Prostate gland (tissue), 2 donors: Measurements from ENCODE around the gene RNF25.
A peak's percentile ranks its signal among the peaks of the same experiment; 100 is the strongest.

Experiments used
- POLR2A ChIP-seq: fragments of 450-650 bp; IDR thresholded peaks from one replicate; pipeline ENCODE4 v1.6.1; 2016; ENCODE audit warnings: antibody characterized with exemption, mild to moderate bottlenecking
- POLR2AphosphoS5 ChIP-seq: sonication (generic); formaldehyde crosslinking; IDR thresholded peaks from one replicate; pipeline ENCODE4 v1.6.1; 2017; ENCODE audit warnings: antibody characterized with exemption
- TF ChIP-seq, protein P1 (sequence below), 4 experiments: fragments of 200-600 bp in 2 of 4; fragments of 450-650 bp in 2 of 4; sonication (generic) in 2 of 4; IDR thresholded peaks; 1 replicate in 3 of 4; 2 replicates in 1 of 4; pipeline ENCODE4 v1.5.1; 2016 to 2019; ENCODE audit warnings: antibody characterized with exemption in 4 of 4, mild to moderate bottlenecking in 2 of 4, moderate library complexity in 2 of 4

DNA sequence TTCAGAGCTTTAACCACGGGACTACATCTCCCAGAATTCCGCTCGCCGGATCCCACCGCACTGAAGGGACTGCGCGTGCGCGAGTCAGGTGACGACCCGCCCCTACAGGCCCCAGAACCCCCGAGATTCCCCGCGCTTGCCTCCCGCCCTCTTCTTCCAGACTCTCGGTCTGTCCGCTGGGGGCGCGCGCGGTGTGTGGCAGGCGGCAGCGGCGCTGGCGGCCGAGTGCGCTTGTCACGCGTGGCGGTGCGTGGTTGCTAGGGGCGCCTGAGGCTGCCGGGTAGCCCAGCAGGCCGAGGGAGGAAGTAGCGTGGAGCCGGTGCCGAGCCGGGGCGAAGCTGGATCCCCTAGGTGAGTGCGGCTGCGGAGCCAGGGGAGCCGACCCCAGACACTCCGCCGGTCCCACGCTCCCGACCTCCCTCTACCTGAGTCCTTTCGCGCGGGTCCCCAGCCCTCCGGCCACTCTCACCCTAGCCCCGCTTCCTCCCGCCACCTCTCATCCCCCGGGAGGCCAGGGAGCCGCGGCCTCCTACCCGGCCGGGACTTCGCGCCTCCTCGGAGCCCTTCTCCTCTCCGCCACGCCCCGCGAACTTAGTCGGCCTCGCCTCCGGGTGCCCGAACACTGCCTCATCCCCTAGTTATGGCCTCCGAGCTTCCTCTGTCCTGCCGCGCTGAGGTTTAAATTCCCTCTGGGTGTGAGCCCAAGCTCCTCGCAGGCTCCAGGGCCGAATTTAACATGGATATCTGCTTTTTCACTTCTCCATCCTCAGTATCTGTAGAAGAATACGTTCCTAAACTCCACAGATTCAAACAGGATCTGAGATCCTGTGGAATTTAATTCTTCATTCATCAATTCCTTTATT is 39.1 kb upstream of the RNF25 start, which contains the start of gene TTLL4:
- TF ChIP-seq, protein P1, sequence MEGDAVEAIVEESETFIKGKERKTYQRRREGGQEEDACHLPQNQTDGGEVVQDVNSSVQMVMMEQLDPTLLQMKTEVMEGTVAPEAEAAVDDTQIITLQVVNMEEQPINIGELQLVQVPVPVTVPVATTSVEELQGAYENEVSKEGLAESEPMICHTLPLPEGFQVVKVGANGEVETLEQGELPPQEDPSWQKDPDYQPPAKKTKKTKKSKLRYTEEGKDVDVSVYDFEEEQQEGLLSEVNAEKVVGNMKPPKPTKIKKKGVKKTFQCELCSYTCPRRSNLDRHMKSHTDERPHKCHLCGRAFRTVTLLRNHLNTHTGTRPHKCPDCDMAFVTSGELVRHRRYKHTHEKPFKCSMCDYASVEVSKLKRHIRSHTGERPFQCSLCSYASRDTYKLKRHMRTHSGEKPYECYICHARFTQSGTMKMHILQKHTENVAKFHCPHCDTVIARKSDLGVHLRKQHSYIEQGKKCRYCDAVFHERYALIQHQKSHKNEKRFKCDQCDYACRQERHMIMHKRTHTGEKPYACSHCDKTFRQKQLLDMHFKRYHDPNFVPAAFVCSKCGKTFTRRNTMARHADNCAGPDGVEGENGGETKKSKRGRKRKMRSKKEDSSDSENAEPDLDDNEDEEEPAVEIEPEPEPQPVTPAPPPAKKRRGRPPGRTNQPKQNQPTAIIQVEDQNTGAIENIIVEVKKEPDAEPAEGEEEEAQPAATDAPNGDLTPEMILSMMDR (IDR thresholded peaks at IDR 0.05): peak; percentile 89 to 99 (median 93)
- TF ChIP-seq POLR2AphosphoS5 (peak; percentile 97), POLR2A (peak; percentile 87)
